ENCODE data around the gene CEBPG. TPM values are rescaled to one million over a fixed set of nuclear protein-coding genes. Genes with fewer than 3 reads are reported as not detected.
A peak's percentile ranks its signal among the peaks of the same experiment; 100 is the strongest.

The CEBPG gene
- total RNA-seq, 2 donors from 2014 or later = 50.8 to 52.1 TPM

GRCh38 chr19:33343859-33344572 is 29.5 kb upstream of the CEBPG start:
- Mint-ChIP-seq H3K36me3 (ENCODE audit: insufficient read depth in 2 of 2) (no peaks in the 10 kb centered on the region), H3K27me3 (ENCODE audit: low read depth) (peaks cover 41% of the 10 kb centered on the region), H3K9me3 (no peaks in the 10 kb centered on the region), H3K27ac (no peak overlapping the region), H3K4me1 (ENCODE audit: low read depth) (no peaks in the 10 kb centered on the region), H3K4me3 (no peak overlapping the region)
- no peak for DNase-seq
- ATAC-seq (replicated peaks in 1 of 2) = no peak

GRCh38 chr19:33344573-33344925 is 29.0 kb upstream of the CEBPG start:
- Mint-ChIP-seq H3K36me3 (ENCODE audit: insufficient read depth in 2 of 2) (no peaks in the 10 kb centered on the region), H3K4me3 (no peak overlapping the region), H3K27ac (no peak overlapping the region), H3K27me3 (ENCODE audit: low read depth) (peaks cover 36% of the 10 kb centered on the region), H3K9me3 (no peaks in the 10 kb centered on the region), H3K4me1 (ENCODE audit: low read depth) (no peaks in the 10 kb centered on the region)
- ATAC-seq (replicated peaks in 1 of 2) (no peak), DNase-seq (no peak)

GRCh38 chr19:33345163-33345562 is 28.3 kb upstream of the CEBPG start:
- no peaks in the 10 kb centered on the region for H3K36me3 Mint-ChIP-seq (ENCODE audit: insufficient read depth in 2 of 2)
- H3K27me3 Mint-ChIP-seq (ENCODE audit: low read depth) = peaks cover 35% of the 10 kb centered on the region
- DNase-seq (no peak), ATAC-seq (replicated peaks in 1 of 2) (no peak)
- H3K4me1 Mint-ChIP-seq (ENCODE audit: low read depth) = no peaks in the 10 kb centered on the region
- H3K27ac Mint-ChIP-seq = no peak overlapping the region
- H3K9me3 Mint-ChIP-seq = no peaks in the 10 kb centered on the region
- H3K4me3 Mint-ChIP-seq = no peak overlapping the region

- Mint-ChIP-seq H3K27me3 (ENCODE audit: low read depth) (peaks cover 28% of the 10 kb centered on the region), H3K4me3 (no peak overlapping the region), H3K36me3 (ENCODE audit: insufficient read depth in 2 of 2) (no peaks in the 10 kb centered on the region), H3K9me3 (no peaks in the 10 kb centered on the region), H3K4me1 (ENCODE audit: low read depth) (no peaks in the 10 kb centered on the region), H3K27ac (no peak overlapping the region)
- ATAC-seq (replicated peaks in 1 of 2) (no peak), DNase-seq (no peak)
Observed at GRCh38 chr19:33346665-33347064, 26.8 kb upstream of the CEBPG start.

- Mint-ChIP-seq H3K36me3 (ENCODE audit: insufficient read depth in 2 of 2) (no peaks in the 10 kb centered on the region), H3K4me3 (no peak overlapping the region), H3K9me3 (no peaks in the 10 kb centered on the region), H3K27ac (no peak overlapping the region), H3K4me1 (ENCODE audit: low read depth) (no peaks in the 10 kb centered on the region), H3K27me3 (ENCODE audit: low read depth) (peaks cover 27% of the 10 kb centered on the region)
- ATAC-seq (replicated peaks in 1 of 2) (no peak), DNase-seq (no peak)
Observed at GRCh38 chr19:33347300-33347699, 26.2 kb upstream of the CEBPG start.

- DNase-seq = no peak
- ATAC-seq (replicated peaks in 1 of 2) = no peak
- no peaks in the 10 kb centered on the region for H3K36me3 Mint-ChIP-seq (ENCODE audit: insufficient read depth in 2 of 2)
- H3K27ac Mint-ChIP-seq = peak overlapping the region; percentile 70
- no peaks in the 10 kb centered on the region for H3K4me1 Mint-ChIP-seq (ENCODE audit: low read depth)
- peaks cover 27% of the 10 kb centered on the region for H3K27me3 Mint-ChIP-seq (ENCODE audit: low read depth)
- no peak overlapping the region for H3K4me3 Mint-ChIP-seq
- no peaks in the 10 kb centered on the region for H3K9me3 Mint-ChIP-seq
Observed at GRCh38 chr19:33348301-33349010, 25.1 kb upstream of the CEBPG start.

- H3K36me3 Mint-ChIP-seq (ENCODE audit: insufficient read depth in 2 of 2) = no peaks in the 10 kb centered on the region
- H3K27me3 Mint-ChIP-seq (ENCODE audit: low read depth) = peaks cover 20% of the 10 kb centered on the region
- H3K4me1 Mint-ChIP-seq (ENCODE audit: low read depth) = no peaks in the 10 kb centered on the region
- H3K9me3 Mint-ChIP-seq = no peaks in the 10 kb centered on the region
- no peak for DNase-seq
- no peak overlapping the region for H3K27ac Mint-ChIP-seq
- no peak for ATAC-seq (replicated peaks in 1 of 2)
- no peak overlapping the region for H3K4me3 Mint-ChIP-seq
Observed at GRCh38 chr19:33349319-33350289, 23.9 kb upstream of the CEBPG start.

- ATAC-seq (replicated peaks in 1 of 2) (no peak), DNase-seq (no peak)
- H3K27ac Mint-ChIP-seq = no peak overlapping the region
- no peaks in the 10 kb centered on the region for H3K4me1 Mint-ChIP-seq (ENCODE audit: low read depth)
- H3K27me3 Mint-ChIP-seq (ENCODE audit: low read depth) = peaks cover 14% of the 10 kb centered on the region
- H3K9me3 Mint-ChIP-seq = peaks cover 3% of the 10 kb centered on the region in 2 donors
- H3K36me3 Mint-ChIP-seq (ENCODE audit: insufficient read depth in 2 of 2) = no peaks in the 10 kb centered on the region
- H3K4me3 Mint-ChIP-seq = no peak overlapping the region
Observed at GRCh38 chr19:33350538-33351309, 22.8 kb upstream of the CEBPG start.

- peaks cover 3 to 5% of the 10 kb centered on the region in 2 donors for H3K36me3 Mint-ChIP-seq (ENCODE audit: insufficient read depth in 2 of 2)
- H3K4me1 Mint-ChIP-seq (ENCODE audit: low read depth) = no peaks in the 10 kb centered on the region
- H3K27me3 Mint-ChIP-seq (ENCODE audit: low read depth) = peaks cover 14% of the 10 kb centered on the region
- H3K4me3 Mint-ChIP-seq = no peak overlapping the region
- ATAC-seq (replicated peaks in 1 of 2) = no peak
- DNase-seq = no peak
- H3K9me3 Mint-ChIP-seq = peaks cover 6 to 7% of the 10 kb centered on the region in 2 donors
- no peak overlapping the region for H3K27ac Mint-ChIP-seq
Observed at GRCh38 chr19:33355535-33355934, 18.0 kb upstream of the CEBPG start.

- DNase-seq = no peak
- H3K27me3 Mint-ChIP-seq (ENCODE audit: low read depth) = peaks cover 12% of the 10 kb centered on the region
- H3K4me3 Mint-ChIP-seq = no peak overlapping the region
- H3K9me3 Mint-ChIP-seq = peaks cover 6 to 7% of the 10 kb centered on the region in 2 donors
- no peak for ATAC-seq (replicated peaks in 1 of 2)
- no peak overlapping the region for H3K27ac Mint-ChIP-seq
- H3K4me1 Mint-ChIP-seq (ENCODE audit: low read depth) = no peaks in the 10 kb centered on the region
- H3K36me3 Mint-ChIP-seq (ENCODE audit: insufficient read depth in 2 of 2) = peaks cover 3 to 5% of the 10 kb centered on the region in 2 donors
Observed at GRCh38 chr19:33357556-33357955, 16.0 kb upstream of the CEBPG start.

- Mint-ChIP-seq H3K9me3 (peaks cover 6 to 7% of the 10 kb centered on the region in 2 donors), H3K27me3 (ENCODE audit: low read depth) (peaks cover 12% of the 10 kb centered on the region), H3K27ac (no peak overlapping the region), H3K36me3 (ENCODE audit: insufficient read depth in 2 of 2) (peaks cover 3 to 5% of the 10 kb centered on the region in 2 donors), H3K4me1 (ENCODE audit: low read depth) (no peaks in the 10 kb centered on the region), H3K4me3 (no peak overlapping the region)
- ATAC-seq (replicated peaks in 1 of 2) (no peak), DNase-seq (no peak)
Observed at GRCh38 chr19:33358408-33358807, 15.1 kb upstream of the CEBPG start.

GRCh38 chr19:33359581-33359980 is 13.9 kb upstream of the CEBPG start:
- DNase-seq (no peak), ATAC-seq (replicated peaks in 1 of 2) (no peak)
- peaks cover 12% of the 10 kb centered on the region for H3K27me3 Mint-ChIP-seq (ENCODE audit: low read depth)
- H3K4me3 Mint-ChIP-seq = no peak overlapping the region
- H3K9me3 Mint-ChIP-seq = peaks cover 6 to 7% of the 10 kb centered on the region in 2 donors
- H3K36me3 Mint-ChIP-seq (ENCODE audit: insufficient read depth in 2 of 2) = peaks cover 3 to 5% of the 10 kb centered on the region in 2 donors
- H3K27ac Mint-ChIP-seq = no peak overlapping the region
- no peaks in the 10 kb centered on the region for H3K4me1 Mint-ChIP-seq (ENCODE audit: low read depth)
